IPS DF 6.9 (cell line): ENCODE results near the gene CAPZA1.
"Not testable (repeated sequence)": the region's sequence is repeated elsewhere in the genome, so short reads cannot be mapped to it uniquely, and the experiment has no call there.

Source experiments
- DNase-seq: peaks from one replicate; pipeline ENCODE4 v3.0.0-alpha.2; 2013; ENCODE audit warnings: low read depth, low spot score
- H3K27ac ChIP-seq: one replicate; pipeline ENCODE4 v1.5.1; 2013; ENCODE audit warnings: low read length, control low read depth
- H3K27me3 ChIP-seq: 2 replicates; pipeline ENCODE4 v1.6.1; 2013; ENCODE audit warnings: mild to moderate bottlenecking, low read length; ENCODE audit not compliant: control insufficient read depth, insufficient read depth
- H3K36me3 ChIP-seq: 2 replicates; pipeline ENCODE4 v1.6.1; 2013; ENCODE audit warnings: low read length; ENCODE audit not compliant: control insufficient read depth, insufficient read depth
- H3K4me1 ChIP-seq: 2 replicates; pipeline ENCODE4 v1.6.1; 2013; ENCODE audit warnings: low read length; ENCODE audit not compliant: control insufficient read depth, insufficient read depth
- H3K4me3 ChIP-seq: 2 replicates; pipeline ENCODE4 v1.5.1; 2013; ENCODE audit warnings: mild to moderate bottlenecking, low read length
- H3K9me3 ChIP-seq: 2 replicates; pipeline ENCODE4 v1.6.1; 2013; ENCODE audit warnings: low read length, inconsistent platforms; ENCODE audit not compliant: control insufficient read depth, insufficient read depth
- WGBS: extraction: QIAGEN DNeasy Blood & Tissue Kit; methylation state at CpG from one replicate; pipeline ENCODE4 v1.1.7; 2013; ENCODE audit warnings: mixed read lengths, missing lambda C conversion rate; ENCODE audit not compliant: insufficient read length, insufficient coverage; 5-methylcytosine and 5-hydroxymethylcytosine counted together

The CAPZA1 gene

GRCh38 chr1:112626887-112627286, 7.3 kb downstream of the CAPZA1 start:
- no peaks in the 10 kb centered on the region for H3K4me1 ChIP-seq
- H3K27me3 ChIP-seq, result no peaks in the 10 kb centered on the region
- H3K9me3 ChIP-seq, result no peaks in the 10 kb centered on the region
- no peak overlapping the region for H3K27ac ChIP-seq
- no peaks in the 10 kb centered on the region for H3K36me3 ChIP-seq
- H3K4me3 ChIP-seq, result no peak overlapping the region
- no peak for DNase-seq

- no CpG with 5 or more reads among the region's 2 CpGs for WGBS
- no peaks in the 10 kb centered on the region for H3K36me3 ChIP-seq
- no peak for DNase-seq
- no peaks in the 10 kb centered on the region for H3K27me3 ChIP-seq
- H3K27ac ChIP-seq, result no peak overlapping the region
- no peak overlapping the region for H3K4me3 ChIP-seq
- no peaks in the 10 kb centered on the region for H3K9me3 ChIP-seq
- no peaks in the 10 kb centered on the region for H3K4me1 ChIP-seq
Observed at GRCh38 chr1:112628516-112628915, 8.9 kb downstream of the CAPZA1 start.

- no peaks in the 10 kb centered on the region for H3K9me3 ChIP-seq
- no peak overlapping the region for H3K27ac ChIP-seq
- H3K4me3 ChIP-seq, result no peak overlapping the region
- DNase-seq, result no peak
- no peaks in the 10 kb centered on the region for H3K27me3 ChIP-seq
- H3K4me1 ChIP-seq, result no peaks in the 10 kb centered on the region
- H3K36me3 ChIP-seq, result no peaks in the 10 kb centered on the region
Observed at GRCh38 chr1:112629256-112629655, 9.6 kb downstream of the CAPZA1 start.

GRCh38 chr1:112633628-112634027, 14.0 kb downstream of the CAPZA1 start:
- no peak for DNase-seq
- Histone ChIP-seq H3K4me3 (no peak overlapping the region), H3K4me1 (no peaks in the 10 kb centered on the region), H3K9me3 (no peaks in the 10 kb centered on the region), H3K36me3 (no peaks in the 10 kb centered on the region), H3K27ac (no peak overlapping the region), H3K27me3 (no peaks in the 10 kb centered on the region)
- WGBS, result no CpG with 5 or more reads among the region's 2 CpGs

- DNase-seq, result no peak
- no peaks in the 10 kb centered on the region for H3K9me3 ChIP-seq
- H3K4me1 ChIP-seq, result no peaks in the 10 kb centered on the region
- H3K4me3 ChIP-seq, result no peak overlapping the region
- no peak overlapping the region for H3K27ac ChIP-seq
- H3K27me3 ChIP-seq, result no peaks in the 10 kb centered on the region
- no peaks in the 10 kb centered on the region for H3K36me3 ChIP-seq
Observed at GRCh38 chr1:112634367-112634766, 14.7 kb downstream of the CAPZA1 start.

GRCh38 chr1:112636056-112636455, 16.4 kb downstream of the CAPZA1 start:
- H3K27me3 ChIP-seq, result no peaks in the 10 kb centered on the region
- WGBS, result no CpG with 5 or more reads among the region's 2 CpGs
- no peaks in the 10 kb centered on the region for H3K36me3 ChIP-seq
- DNase-seq, result no peak
- no peak overlapping the region for H3K4me3 ChIP-seq
- H3K27ac ChIP-seq, result no peak overlapping the region
- no peaks in the 10 kb centered on the region for H3K9me3 ChIP-seq
- no peaks in the 10 kb centered on the region for H3K4me1 ChIP-seq

GRCh38 chr1:112636597-112637253, 17.1 kb downstream of the CAPZA1 start:
- no peaks in the 10 kb centered on the region for H3K36me3 ChIP-seq
- DNase-seq, result no peak
- no peak overlapping the region for H3K4me3 ChIP-seq
- H3K9me3 ChIP-seq, result no peaks in the 10 kb centered on the region
- H3K27ac ChIP-seq, result no peak overlapping the region
- no peaks in the 10 kb centered on the region for H3K4me1 ChIP-seq
- no peaks in the 10 kb centered on the region for H3K27me3 ChIP-seq

- Histone ChIP-seq H3K4me3 (no peak overlapping the region), H3K36me3 (no peaks in the 10 kb centered on the region), H3K27me3 (no peaks in the 10 kb centered on the region), H3K9me3 (no peaks in the 10 kb centered on the region), H3K27ac (no peak overlapping the region), H3K4me1 (no peaks in the 10 kb centered on the region)
- DNase-seq, result no peak
- no CpG with 5 or more reads among the region's 4 CpGs for WGBS
Observed at GRCh38 chr1:112637254-112638109, 17.9 kb downstream of the CAPZA1 start.

GRCh38 chr1:112638110-112638428, 18.4 kb downstream of the CAPZA1 start:
- no peaks in the 10 kb centered on the region for H3K27me3 ChIP-seq
- no peaks in the 10 kb centered on the region for H3K9me3 ChIP-seq
- DNase-seq, result no peak
- H3K27ac ChIP-seq, result no peak overlapping the region
- no CpG with 5 or more reads among the region's 1 CpG for WGBS
- H3K4me3 ChIP-seq, result no peak overlapping the region
- H3K36me3 ChIP-seq, result no peaks in the 10 kb centered on the region
- no peaks in the 10 kb centered on the region for H3K4me1 ChIP-seq

- H3K27me3 ChIP-seq, DNase-seq, H3K36me3 ChIP-seq, H3K9me3 ChIP-seq, H3K4me1 ChIP-seq, H3K4me3 ChIP-seq, H3K27ac ChIP-seq: not testable (repeated sequence)
- WGBS, result no CpG with 5 or more reads among the region's 23 CpGs
Observed at GRCh38 chr1:112640437-112640836, 20.8 kb downstream of the CAPZA1 start.

- Histone ChIP-seq H3K36me3 (no peaks in the 10 kb centered on the region), H3K27me3 (no peaks in the 10 kb centered on the region), H3K4me1 (no peaks in the 10 kb centered on the region), H3K9me3 (no peaks in the 10 kb centered on the region), H3K4me3 (no peak overlapping the region), H3K27ac (no peak overlapping the region)
- WGBS, result no CpG with 5 or more reads among the region's 2 CpGs
- DNase-seq, result no peak
Observed at GRCh38 chr1:112643080-112643479, 23.4 kb downstream of the CAPZA1 start.
